COLO668 (cell line): ENCODE measurements around the gene NFIA.

Experiments
- DNase-seq: peaks from one replicate; lab custom pipeline; 2025; ENCODE audit not compliant: unreplicated experiment; lab: John Stamatoyannopoulos, UW

NFIA gene

GRCh38 chr1:61240878-61241277 is 158.5 kb downstream of the NFIA start:
- no peak for DNase-seq

GRCh38 chr1:61241411-61241838 is 159.1 kb downstream of the NFIA start:
- DNase-seq, result no peak

- DNase-seq, result no peak
These were observed 159.6 kb downstream of the NFIA start for GRCh38 chr1:61241973-61242381.

GRCh38 chr1:61244114-61244513 is 161.8 kb downstream of the NFIA start:
- no peak for DNase-seq

- DNase-seq, result no peak
These were observed 163.5 kb downstream of the NFIA start for GRCh38 chr1:61245696-61246400.

- DNase-seq, result peak; percentile 30
These were observed 164.9 kb downstream of the NFIA start for GRCh38 chr1:61247051-61247825.

- no peak for DNase-seq
These were observed 165.8 kb downstream of the NFIA start for GRCh38 chr1:61247881-61248752.

- DNase-seq, result no peak
These were observed 168.6 kb downstream of the NFIA start for GRCh38 chr1:61250933-61251332.

- peak; percentile 78 for DNase-seq
These were observed 170.8 kb downstream of the NFIA start for GRCh38 chr1:61253059-61253735.

- DNase-seq, result no peak
These were observed 171.7 kb downstream of the NFIA start for GRCh38 chr1:61253912-61254633.

GRCh38 chr1:61254634-61255357 is 172.4 kb downstream of the NFIA start:
- DNase-seq, result no peak

- DNase-seq, result no peak
These were observed 173.0 kb downstream of the NFIA start for GRCh38 chr1:61255358-61255703.

- no peak for DNase-seq
These were observed 177.2 kb downstream of the NFIA start for GRCh38 chr1:61259379-61260148.

GRCh38 chr1:61260171-61260570 is 177.8 kb downstream of the NFIA start:
- DNase-seq, result no peak

- DNase-seq, result no peak
These were observed 179.2 kb downstream of the NFIA start for GRCh38 chr1:61261595-61261994.

- DNase-seq, result no peak
These were observed 181.8 kb downstream of the NFIA start for GRCh38 chr1:61263905-61264824.

GRCh38 chr1:61264825-61265242 is 182.5 kb downstream of the NFIA start:
- DNase-seq, result no peak

- no peak for DNase-seq
These were observed 183.3 kb downstream of the NFIA start for GRCh38 chr1:61265665-61266064.
